GM12865 (cell line): ENCODE data around the gene ADAM15.

Source experiments
- DNase-seq: peaks from one replicate; pipeline ENCODE4 v3.0.0; 2010; ENCODE audit warnings: low read depth
- H3K4me3 ChIP-seq: 2 replicates; pipeline ENCODE4 v1.5.1; 2011; ENCODE audit warnings: mild to moderate bottlenecking, low read depth, low read length, control low read depth
- CTCF ChIP-seq: IDR thresholded peaks from 2 replicates; pipeline ENCODE4 v1.5.1; 2011; ENCODE audit warnings: low read length, control low read depth, low read depth, inconsistent platforms; ENCODE audit not compliant: insufficient read depth; ENCODE audit errors: missing control alignments

Gene ADAM15

GRCh38 chr1:155062151-155062686 is 11.1 kb downstream of the ADAM15 start:
- no peak for DNase-seq
- TF ChIP-seq CTCF = peak; percentile 24
- no peak overlapping the region for H3K4me3 ChIP-seq

- peak; percentile 86 for TF ChIP-seq CTCF
- DNase-seq = peak; percentile 63
- peak overlapping the region; percentile 79 for H3K4me3 ChIP-seq
Observed at GRCh38 chr1:155062702-155063411, 11.7 kb downstream of the ADAM15 start.

GRCh38 chr1:155063550-155064110 is 12.5 kb downstream of the ADAM15 start, which contains the start of gene EFNA4:
Gene EFNA4 (plus strand): TSS chr1:155063740. CDS start chr1:155063824, 84 bp downstream.
- H3K4me3 ChIP-seq = peak within 1 kb of the TSS; percentile 79
- DNase-seq = peak; percentile 90
- no peak for TF ChIP-seq CTCF

DNA sequence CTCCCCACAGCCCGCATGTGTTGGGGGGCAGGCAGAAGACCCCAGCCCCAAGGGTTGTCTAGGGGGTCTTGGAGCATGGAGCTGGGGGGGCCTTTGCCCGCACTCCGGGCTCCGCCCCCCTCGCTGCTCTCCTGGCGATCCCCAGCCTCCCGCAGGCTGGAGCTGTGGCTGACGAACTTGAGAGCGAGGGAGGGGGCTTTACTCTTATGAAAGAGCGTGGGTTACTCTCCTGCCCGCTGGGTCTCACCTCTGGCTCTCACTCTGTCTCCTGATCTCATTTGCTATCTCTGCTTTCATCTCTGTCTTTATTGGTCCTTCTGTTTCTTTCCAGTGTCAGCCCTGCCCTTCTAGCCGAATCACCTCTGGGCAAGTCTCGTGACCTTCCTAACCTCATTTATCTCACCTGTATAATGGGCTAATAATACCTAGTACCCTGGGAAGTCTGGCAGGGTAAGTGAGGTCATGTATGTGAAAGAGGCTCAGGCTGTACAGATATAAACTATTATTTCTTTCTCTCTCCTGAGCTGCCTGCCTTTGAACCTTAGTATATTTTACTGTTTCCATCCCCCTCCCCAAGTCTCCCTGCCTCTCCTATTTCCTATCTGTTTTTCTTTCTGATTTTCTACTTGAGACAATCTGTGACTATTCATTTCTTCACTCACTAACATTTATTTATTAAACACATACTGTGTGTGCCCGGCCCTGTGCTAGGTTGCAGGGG is 13.2 kb downstream of the ADAM15 start:
- no peak for TF ChIP-seq CTCF
- H3K4me3 ChIP-seq = peak overlapping the region; percentile 79
- DNase-seq = peak; percentile 34

DNA sequence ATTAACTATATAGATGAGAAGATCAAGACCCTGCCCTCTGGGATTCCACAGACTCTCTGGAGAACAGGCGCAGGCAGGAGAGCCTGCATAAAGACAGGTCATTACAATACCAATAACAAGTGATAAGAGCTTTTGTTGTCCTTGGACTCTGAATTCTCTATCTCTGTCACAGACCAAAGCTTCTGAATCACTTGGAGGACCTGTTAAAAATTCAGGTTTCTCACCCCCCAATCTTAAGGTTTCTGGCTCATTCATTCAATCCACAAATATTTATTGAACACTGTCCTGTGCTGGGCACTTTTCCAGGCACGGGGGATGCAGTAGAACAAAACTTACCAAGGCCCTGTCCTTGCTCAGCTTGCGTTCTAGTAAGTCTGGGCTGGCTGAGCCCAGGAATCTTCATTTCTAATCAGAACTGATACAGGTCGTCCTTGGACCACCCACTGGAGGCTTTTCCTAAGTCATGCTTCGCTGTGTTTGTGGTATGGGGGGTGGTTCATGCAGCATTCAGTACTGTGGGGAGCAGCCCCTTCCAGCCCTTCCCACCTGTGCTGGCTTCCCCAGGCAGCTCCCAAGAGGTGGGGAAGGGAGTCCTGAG is 13.8 kb downstream of the ADAM15 start:
- DNase-seq = no peak
- TF ChIP-seq CTCF = no peak
- H3K4me3 ChIP-seq = no peak overlapping the region

- H3K4me3 ChIP-seq = no peak overlapping the region
- TF ChIP-seq CTCF = no peak
- no peak for DNase-seq
Observed at GRCh38 chr1:155066777-155067176, 15.7 kb downstream of the ADAM15 start.
